ENCODE results near the gene LIN7B. TPM values are rescaled to one million over a fixed set of nuclear protein-coding genes. Genes with fewer than 3 reads are reported as not detected.

The LIN7B gene
- total and polyA plus RNA-seq, 2 of the 13 experiments (the other 11 are each of a cell fraction or from before 2014, with no cell fraction given): 5.3 to 7.6 TPM

DNA sequence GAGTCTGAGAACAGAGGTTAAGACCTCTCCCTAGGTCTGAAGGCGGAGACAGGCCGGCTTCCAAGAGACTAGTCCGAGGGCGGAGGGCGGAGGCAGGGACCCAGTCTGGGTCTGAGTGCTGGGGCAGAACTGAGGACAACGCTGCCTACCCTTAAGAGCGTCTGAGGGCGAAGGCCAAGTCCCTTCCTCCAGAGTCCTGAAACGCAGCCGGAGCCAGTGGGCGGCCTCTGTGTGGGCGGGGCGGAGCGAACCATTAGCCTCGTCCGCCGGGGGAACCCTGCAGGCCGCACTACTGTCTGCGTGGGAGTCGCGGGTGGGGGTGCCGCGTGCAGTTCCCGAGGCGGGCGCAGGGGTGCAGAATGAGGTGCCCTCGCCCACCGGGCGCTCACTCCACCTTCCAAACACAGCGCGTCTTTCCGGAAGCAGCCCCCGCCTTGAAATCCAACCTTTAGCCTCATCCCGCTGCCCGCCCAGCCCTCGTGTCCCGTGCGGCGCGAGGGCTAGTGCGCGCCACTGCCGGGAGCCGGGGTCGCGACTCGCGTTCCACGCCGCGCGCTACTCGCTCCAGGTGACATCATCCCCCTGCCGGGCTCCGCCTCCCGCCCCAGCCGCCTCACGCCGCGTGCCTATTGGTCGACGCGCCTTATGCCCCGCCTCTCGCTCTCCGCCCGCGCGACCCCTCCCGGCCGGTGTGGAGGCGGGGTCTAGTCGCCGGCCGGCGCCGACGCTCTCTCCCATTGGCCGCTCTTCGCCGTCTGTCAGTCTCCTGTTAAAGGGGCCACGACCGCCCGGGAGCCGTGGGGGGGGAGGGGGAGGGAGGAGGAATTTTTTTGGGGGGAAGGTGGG is 4.6 kb downstream of the LIN7B start, which contains the start of gene C19orf73 (continued):
- TF ChIP-seq, protein P1, sequence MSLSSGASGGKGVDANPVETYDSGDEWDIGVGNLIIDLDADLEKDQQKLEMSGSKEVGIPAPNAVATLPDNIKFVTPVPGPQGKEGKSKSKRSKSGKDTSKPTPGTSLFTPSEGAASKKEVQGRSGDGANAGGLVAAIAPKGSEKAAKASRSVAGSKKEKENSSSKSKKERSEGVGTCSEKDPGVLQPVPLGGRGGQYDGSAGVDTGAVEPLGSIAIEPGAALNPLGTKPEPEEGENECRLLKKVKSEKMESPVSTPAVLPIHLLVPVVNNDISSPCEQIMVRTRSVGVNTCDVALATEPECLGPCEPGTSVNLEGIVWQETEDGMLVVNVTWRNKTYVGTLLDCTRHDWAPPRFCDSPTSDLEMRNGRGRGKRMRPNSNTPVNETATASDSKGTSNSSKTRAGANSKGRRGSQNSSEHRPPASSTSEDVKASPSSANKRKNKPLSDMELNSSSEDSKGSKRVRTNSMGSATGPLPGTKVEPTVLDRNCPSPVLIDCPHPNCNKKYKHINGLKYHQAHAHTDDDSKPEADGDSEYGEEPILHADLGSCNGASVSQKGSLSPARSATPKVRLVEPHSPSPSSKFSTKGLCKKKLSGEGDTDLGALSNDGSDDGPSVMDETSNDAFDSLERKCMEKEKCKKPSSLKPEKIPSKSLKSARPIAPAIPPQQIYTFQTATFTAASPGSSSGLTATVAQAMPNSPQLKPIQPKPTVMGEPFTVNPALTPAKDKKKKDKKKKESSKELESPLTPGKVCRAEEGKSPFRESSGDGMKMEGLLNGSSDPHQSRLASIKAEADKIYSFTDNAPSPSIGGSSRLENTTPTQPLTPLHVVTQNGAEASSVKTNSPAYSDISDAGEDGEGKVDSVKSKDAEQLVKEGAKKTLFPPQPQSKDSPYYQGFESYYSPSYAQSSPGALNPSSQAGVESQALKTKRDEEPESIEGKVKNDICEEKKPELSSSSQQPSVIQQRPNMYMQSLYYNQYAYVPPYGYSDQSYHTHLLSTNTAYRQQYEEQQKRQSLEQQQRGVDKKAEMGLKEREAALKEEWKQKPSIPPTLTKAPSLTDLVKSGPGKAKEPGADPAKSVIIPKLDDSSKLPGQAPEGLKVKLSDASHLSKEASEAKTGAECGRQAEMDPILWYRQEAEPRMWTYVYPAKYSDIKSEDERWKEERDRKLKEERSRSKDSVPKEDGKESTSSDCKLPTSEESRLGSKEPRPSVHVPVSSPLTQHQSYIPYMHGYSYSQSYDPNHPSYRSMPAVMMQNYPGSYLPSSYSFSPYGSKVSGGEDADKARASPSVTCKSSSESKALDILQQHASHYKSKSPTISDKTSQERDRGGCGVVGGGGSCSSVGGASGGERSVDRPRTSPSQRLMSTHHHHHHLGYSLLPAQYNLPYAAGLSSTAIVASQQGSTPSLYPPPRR (CRISPR knock-in tag; IDR thresholded peaks at IDR 0.05; ENCODE audit: borderline replicate concordance): peak; percentile 53; the same call in 1 of the 2 replicates
- TF ChIP-seq HNRNPK (IDR thresholded peaks at IDR 0.05; ENCODE audit: low read depth, low read length, poor library complexity, severe bottlenecking) (peak; percentile 96), PRMT3 (CRISPR knock-in tag; IDR thresholded peaks at IDR 0.05; ENCODE audit: borderline replicate concordance, low read depth) (no peak; the same call in 1 of the 2 replicates), KAT8 (CRISPR knock-in tag; IDR thresholded peaks at IDR 0.05) (0 out of 2 replicates have a peak, but pooled peaks have one; percentile 24), MAF1 (CRISPR knock-in tag; IDR thresholded peaks at IDR 0.05; ENCODE audit: borderline replicate concordance) (peak; percentile 84; the same call in 1 of the 2 replicates), ZNF256 (CRISPR knock-in tag; conservative IDR thresholded peaks at IDR 0.05) (0 out of 2 replicates have a peak, but pooled peaks have one; percentile 41), RARG (CRISPR knock-in tag; IDR thresholded peaks at IDR 0.05; ENCODE audit: low read depth) (no peak), SMAD3 (CRISPR knock-in tag; IDR thresholded peaks at IDR 0.05) (no peak), ZNF543 (CRISPR knock-in tag; IDR thresholded peaks at IDR 0.05) (0 out of 2 replicates have a peak, but pooled peaks have one; percentile 57), PHB2 (IDR thresholded peaks at IDR 0.05; ENCODE audit: partially characterized antibody) (no peak), ZNF253 (CRISPR knock-in tag; IDR thresholded peaks at IDR 0.05; ENCODE audit: borderline replicate concordance) (no peak), ZNF3 (CRISPR knock-in tag; IDR thresholded peaks at IDR 0.05) (peak; percentile 58; the same call in 1 of the 2 replicates), TBP (CRISPR knock-in tag; IDR thresholded peaks at IDR 0.05) (no peak)
- TF ChIP-seq, protein P2, sequence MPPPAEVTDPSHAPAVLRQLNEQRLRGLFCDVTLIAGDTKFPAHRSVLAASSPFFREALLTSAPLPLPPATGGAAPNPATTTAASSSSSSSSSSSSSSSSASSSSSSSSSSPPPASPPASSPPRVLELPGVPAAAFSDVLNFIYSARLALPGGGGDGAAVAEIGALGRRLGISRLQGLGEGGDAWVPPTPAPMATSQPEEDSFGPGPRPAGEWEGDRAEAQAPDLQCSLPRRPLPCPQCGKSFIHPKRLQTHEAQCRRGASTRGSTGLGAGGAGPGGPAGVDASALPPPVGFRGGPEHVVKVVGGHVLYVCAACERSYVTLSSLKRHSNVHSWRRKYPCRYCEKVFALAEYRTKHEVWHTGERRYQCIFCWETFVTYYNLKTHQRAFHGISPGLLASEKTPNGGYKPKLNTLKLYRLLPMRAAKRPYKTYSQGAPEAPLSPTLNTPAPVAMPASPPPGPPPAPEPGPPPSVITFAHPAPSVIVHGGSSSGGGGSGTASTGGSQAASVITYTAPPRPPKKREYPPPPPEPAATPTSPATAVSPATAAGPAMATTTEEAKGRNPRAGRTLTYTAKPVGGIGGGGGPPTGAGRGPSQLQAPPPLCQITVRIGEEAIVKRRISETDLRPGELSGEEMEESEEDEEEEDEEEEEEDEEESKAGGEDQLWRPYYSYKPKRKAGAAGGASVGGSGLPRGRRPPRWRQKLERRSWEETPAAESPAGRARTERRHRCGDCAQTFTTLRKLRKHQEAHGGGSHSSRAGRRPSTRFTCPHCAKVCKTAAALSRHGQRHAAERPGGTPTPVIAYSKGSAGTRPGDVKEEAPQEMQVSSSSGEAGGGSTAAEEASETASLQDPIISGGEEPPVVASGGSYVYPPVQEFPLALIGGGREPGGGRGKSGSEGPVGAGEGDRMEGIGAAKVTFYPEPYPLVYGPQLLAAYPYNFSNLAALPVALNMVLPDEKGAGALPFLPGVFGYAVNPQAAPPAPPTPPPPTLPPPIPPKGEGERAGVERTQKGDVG (CRISPR knock-in tag; IDR thresholded peaks at IDR 0.05; ENCODE audit: borderline replicate concordance): no peak
- TF ChIP-seq, protein P3, sequence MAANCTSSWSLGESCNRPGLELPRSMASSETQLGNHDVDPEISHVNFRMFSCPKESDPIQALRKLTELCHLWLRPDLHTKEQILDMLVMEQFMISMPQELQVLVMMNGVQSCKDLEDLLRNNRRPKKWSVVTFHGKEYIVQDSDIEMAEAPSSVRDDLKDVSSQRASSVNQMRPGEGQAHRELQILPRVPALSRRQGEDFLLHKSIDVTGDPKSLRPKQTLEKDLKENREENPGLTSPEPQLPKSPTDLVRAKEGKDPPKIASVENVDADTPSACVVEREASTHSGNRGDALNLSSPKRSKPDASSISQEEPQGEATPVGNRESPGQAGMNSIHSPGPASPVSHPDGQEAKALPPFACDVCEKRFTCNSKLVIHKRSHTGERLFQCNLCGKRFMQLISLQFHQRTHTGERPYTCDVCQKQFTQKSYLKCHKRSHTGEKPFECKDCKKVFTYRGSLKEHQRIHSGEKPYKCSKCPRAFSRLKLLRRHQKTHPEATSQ (CRISPR knock-in tag; IDR thresholded peaks at IDR 0.05; ENCODE audit: borderline replicate concordance): no peak
- TF ChIP-seq, protein P4, sequence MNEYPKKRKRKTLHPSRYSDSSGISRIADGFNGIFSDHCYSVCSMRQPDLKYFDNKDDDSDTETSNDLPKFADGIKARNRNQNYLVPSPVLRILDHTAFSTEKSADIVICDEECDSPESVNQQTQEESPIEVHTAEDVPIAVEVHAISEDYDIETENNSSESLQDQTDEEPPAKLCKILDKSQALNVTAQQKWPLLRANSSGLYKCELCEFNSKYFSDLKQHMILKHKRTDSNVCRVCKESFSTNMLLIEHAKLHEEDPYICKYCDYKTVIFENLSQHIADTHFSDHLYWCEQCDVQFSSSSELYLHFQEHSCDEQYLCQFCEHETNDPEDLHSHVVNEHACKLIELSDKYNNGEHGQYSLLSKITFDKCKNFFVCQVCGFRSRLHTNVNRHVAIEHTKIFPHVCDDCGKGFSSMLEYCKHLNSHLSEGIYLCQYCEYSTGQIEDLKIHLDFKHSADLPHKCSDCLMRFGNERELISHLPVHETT (CRISPR knock-in tag; conservative IDR thresholded peaks at IDR 0.05): peak; percentile 57; the same call in 1 of the 2 replicates

Data from HepG2 (cell line).